ENCODE data around the gene OVOL2. TPM values are rescaled to one million over a fixed set of nuclear protein-coding genes. Genes with fewer than 3 reads are reported as not detected.

The OVOL2 gene
- polyA plus RNA-seq, 1 of the 3 experiments (the other 2 are of a cell fraction) = not detected

DNA sequence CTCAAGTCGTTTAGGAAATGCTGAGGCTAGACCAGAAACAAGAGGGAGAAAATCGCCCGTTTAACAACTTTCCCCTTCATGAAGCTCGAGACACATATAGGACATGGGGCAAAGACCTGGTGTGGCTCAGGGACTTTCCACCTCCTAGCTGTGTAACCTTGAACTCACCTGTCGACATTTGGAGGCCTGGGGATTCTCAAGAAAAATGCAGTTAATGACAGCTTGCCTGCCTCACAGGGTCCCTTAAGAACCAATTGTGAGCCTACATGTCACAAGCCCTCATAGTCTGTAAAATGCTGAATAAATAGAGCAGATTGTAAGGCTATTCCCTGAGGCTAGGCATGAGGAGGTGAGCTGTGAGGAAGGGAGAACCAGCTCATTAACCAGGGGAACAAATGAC, 53.8 kb downstream of the OVOL2 start:
- Histone ChIP-seq H4K20me1 (ENCODE audit: insufficient read depth) (no peaks in the 10 kb centered on the region), H3K27me3 (ENCODE audit: insufficient read depth) (no peaks in the 10 kb centered on the region), H3K4me3 (ENCODE audit: low read depth in 2 of 2, low read length in 1 of 2) (no peak overlapping the region), H3F3A (replicated peaks; ENCODE audit: insufficient read depth) (no peaks in the 10 kb centered on the region), H3K4me2 (no peak overlapping the region), H3K36me3 (replicated peaks in 1 of 2; ENCODE audit: control insufficient read depth in 1 of 2, insufficient read depth in 2 of 2, low read length in 1 of 2) (no peaks in the 10 kb centered on the region), H3K9me2 (no peaks in the 10 kb centered on the region), H3K79me2 (ENCODE audit: insufficient read depth) (no peaks in the 10 kb centered on the region), H3K27ac (ENCODE audit: low read depth in 2 of 2, low read length in 1 of 2) (no peak overlapping the region), H3K4me1 (ENCODE audit: control insufficient read depth in 1 of 2, insufficient read depth in 2 of 2, low read depth in 1 of 2, low read length in 1 of 2) (peaks cover 0 to 9% of the 10 kb centered on the region in 2 experiments; a peak in 1 of 4 replicates), H3K9ac (no peak overlapping the region), H3K9me3 (no peaks in the 10 kb centered on the region), H2AFZ (ENCODE audit: low read depth) (no peak overlapping the region)
- TF ChIP-seq, protein P1, sequence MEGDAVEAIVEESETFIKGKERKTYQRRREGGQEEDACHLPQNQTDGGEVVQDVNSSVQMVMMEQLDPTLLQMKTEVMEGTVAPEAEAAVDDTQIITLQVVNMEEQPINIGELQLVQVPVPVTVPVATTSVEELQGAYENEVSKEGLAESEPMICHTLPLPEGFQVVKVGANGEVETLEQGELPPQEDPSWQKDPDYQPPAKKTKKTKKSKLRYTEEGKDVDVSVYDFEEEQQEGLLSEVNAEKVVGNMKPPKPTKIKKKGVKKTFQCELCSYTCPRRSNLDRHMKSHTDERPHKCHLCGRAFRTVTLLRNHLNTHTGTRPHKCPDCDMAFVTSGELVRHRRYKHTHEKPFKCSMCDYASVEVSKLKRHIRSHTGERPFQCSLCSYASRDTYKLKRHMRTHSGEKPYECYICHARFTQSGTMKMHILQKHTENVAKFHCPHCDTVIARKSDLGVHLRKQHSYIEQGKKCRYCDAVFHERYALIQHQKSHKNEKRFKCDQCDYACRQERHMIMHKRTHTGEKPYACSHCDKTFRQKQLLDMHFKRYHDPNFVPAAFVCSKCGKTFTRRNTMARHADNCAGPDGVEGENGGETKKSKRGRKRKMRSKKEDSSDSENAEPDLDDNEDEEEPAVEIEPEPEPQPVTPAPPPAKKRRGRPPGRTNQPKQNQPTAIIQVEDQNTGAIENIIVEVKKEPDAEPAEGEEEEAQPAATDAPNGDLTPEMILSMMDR (IDR thresholded peaks at IDR 0.05) = no peak
- TF ChIP-seq SMC3 (IDR thresholded peaks at IDR 0.05; ENCODE audit: low read depth, low read length) (no peak), JUND (IDR thresholded peaks at IDR 0.05) (no peak), MXI1 (IDR thresholded peaks at IDR 0.05; ENCODE audit: low read depth, low read length) (no peak), NRF1 (IDR thresholded peaks at IDR 0.05; ENCODE audit: low read depth, low read length) (no peak), TCF12 (IDR thresholded peaks at IDR 0.05) (no peak)
- TF ChIP-seq, protein P2, sequence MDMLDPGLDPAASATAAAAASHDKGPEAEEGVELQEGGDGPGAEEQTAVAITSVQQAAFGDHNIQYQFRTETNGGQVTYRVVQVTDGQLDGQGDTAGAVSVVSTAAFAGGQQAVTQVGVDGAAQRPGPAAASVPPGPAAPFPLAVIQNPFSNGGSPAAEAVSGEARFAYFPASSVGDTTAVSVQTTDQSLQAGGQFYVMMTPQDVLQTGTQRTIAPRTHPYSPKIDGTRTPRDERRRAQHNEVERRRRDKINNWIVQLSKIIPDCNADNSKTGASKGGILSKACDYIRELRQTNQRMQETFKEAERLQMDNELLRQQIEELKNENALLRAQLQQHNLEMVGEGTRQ (IDR thresholded peaks at IDR 0.05; ENCODE audit: borderline replicate concordance, low read depth, low read length) = no peak
- TF ChIP-seq, protein P3, sequence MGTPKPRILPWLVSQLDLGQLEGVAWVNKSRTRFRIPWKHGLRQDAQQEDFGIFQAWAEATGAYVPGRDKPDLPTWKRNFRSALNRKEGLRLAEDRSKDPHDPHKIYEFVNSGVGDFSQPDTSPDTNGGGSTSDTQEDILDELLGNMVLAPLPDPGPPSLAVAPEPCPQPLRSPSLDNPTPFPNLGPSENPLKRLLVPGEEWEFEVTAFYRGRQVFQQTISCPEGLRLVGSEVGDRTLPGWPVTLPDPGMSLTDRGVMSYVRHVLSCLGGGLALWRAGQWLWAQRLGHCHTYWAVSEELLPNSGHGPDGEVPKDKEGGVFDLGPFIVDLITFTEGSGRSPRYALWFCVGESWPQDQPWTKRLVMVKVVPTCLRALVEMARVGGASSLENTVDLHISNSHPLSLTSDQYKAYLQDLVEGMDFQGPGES (IDR thresholded peaks at IDR 0.05; ENCODE audit: low read depth, low read length) = no peak
- TF ChIP-seq, protein P4, sequence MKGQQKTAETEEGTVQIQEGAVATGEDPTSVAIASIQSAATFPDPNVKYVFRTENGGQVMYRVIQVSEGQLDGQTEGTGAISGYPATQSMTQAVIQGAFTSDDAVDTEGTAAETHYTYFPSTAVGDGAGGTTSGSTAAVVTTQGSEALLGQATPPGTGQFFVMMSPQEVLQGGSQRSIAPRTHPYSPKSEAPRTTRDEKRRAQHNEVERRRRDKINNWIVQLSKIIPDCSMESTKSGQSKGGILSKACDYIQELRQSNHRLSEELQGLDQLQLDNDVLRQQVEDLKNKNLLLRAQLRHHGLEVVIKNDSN (IDR thresholded peaks at IDR 0.05; ENCODE audit: borderline replicate concordance, low read depth) = no peak
- 66% methylated on average over 5 of the region's 5 CpGs for WGBS (ENCODE audit: low lambda C conversion rate)
- no peak for DNase-seq
- ChIA-PET POLR2A (no interaction called here), CTCF (interaction anchor here (1.1 kb wide), 1 partner anchor 467 kb away, joined by 4 read pairs; no protein-coding TSS in a partner anchor)

DNA sequence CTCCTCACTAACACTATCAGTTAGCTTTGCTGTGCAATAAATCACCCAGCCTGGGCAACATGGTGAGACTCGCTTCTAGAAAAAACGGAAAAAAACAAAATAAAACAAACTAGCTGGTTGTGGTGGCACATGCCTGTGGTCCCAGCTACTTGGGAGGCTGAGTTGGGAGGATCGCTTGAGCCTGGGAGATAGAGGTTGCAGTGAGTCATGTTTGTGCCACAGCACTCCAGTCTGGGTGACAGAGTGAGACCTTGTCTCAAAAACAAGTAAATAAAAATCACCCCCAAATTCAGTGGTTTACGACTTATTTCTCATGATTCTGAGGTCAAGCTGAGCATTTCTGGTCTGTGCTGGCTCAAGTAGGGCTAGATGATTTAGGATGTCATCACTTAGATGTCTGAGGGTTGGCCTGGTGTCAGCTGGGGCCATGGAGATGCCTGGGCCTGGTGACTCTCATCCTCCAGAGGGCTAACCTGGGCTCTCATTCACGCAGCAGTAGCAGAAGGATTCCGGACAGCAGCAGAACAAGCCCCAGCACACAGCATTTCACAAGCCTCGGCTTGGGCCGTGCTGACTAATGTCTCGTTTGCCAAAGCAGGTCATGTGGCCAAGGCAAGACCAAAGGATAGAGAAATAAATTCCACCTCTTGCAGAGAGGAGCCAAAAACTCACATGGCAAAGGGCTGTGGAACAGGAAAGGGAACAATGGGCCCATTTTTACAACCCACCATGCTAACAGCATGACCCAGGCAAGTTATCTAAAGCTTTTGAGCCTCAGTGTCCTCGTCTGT, 56.4 kb downstream of the OVOL2 start:
- 64% methylated on average over 9 of the region's 10 CpGs for WGBS (ENCODE audit: low lambda C conversion rate)
- ChIA-PET POLR2A (no interaction called here), CTCF (interaction anchor here (0.8 to 0.9 kb wide), 2 partner anchors 18 to 62 kb away, joined by 3 read pairs; no protein-coding TSS in a partner anchor)
- Histone ChIP-seq H3K9me3 (no peaks in the 10 kb centered on the region), H3F3A (replicated peaks; ENCODE audit: insufficient read depth) (no peaks in the 10 kb centered on the region), H3K4me2 (no peak overlapping the region), H3K27me3 (ENCODE audit: insufficient read depth) (no peaks in the 10 kb centered on the region), H3K27ac (ENCODE audit: low read depth in 2 of 2, low read length in 1 of 2) (no peak overlapping the region), H3K9ac (no peak overlapping the region), H2AFZ (ENCODE audit: low read depth) (no peak overlapping the region), H3K9me2 (no peaks in the 10 kb centered on the region), H3K4me3 (ENCODE audit: low read depth in 2 of 2, low read length in 1 of 2) (no peak overlapping the region), H3K79me2 (ENCODE audit: insufficient read depth) (no peaks in the 10 kb centered on the region), H3K4me1 (ENCODE audit: control insufficient read depth in 1 of 2, insufficient read depth in 2 of 2, low read depth in 1 of 2, low read length in 1 of 2) (peaks cover 0 to 3% of the 10 kb centered on the region in 2 experiments; a peak in 1 of 4 replicates), H4K20me1 (ENCODE audit: insufficient read depth) (no peaks in the 10 kb centered on the region), H3K36me3 (replicated peaks in 1 of 2; ENCODE audit: control insufficient read depth in 1 of 2, insufficient read depth in 2 of 2, low read length in 1 of 2) (no peaks in the 10 kb centered on the region)
- no peak for DNase-seq
- no peak for TF ChIP-seq RCOR1 (IDR thresholded peaks at IDR 0.05; ENCODE audit: low read length)
- TF ChIP-seq RXRA (IDR thresholded peaks at IDR 0.05; ENCODE audit: borderline replicate concordance, low read depth) = no peak
- TF ChIP-seq EP300 (IDR thresholded peaks at IDR 0.05; ENCODE audit: borderline replicate concordance in 1 of 2, low read depth in 1 of 2, low read length in 1 of 2) = no peak
- TF ChIP-seq, protein P5, sequence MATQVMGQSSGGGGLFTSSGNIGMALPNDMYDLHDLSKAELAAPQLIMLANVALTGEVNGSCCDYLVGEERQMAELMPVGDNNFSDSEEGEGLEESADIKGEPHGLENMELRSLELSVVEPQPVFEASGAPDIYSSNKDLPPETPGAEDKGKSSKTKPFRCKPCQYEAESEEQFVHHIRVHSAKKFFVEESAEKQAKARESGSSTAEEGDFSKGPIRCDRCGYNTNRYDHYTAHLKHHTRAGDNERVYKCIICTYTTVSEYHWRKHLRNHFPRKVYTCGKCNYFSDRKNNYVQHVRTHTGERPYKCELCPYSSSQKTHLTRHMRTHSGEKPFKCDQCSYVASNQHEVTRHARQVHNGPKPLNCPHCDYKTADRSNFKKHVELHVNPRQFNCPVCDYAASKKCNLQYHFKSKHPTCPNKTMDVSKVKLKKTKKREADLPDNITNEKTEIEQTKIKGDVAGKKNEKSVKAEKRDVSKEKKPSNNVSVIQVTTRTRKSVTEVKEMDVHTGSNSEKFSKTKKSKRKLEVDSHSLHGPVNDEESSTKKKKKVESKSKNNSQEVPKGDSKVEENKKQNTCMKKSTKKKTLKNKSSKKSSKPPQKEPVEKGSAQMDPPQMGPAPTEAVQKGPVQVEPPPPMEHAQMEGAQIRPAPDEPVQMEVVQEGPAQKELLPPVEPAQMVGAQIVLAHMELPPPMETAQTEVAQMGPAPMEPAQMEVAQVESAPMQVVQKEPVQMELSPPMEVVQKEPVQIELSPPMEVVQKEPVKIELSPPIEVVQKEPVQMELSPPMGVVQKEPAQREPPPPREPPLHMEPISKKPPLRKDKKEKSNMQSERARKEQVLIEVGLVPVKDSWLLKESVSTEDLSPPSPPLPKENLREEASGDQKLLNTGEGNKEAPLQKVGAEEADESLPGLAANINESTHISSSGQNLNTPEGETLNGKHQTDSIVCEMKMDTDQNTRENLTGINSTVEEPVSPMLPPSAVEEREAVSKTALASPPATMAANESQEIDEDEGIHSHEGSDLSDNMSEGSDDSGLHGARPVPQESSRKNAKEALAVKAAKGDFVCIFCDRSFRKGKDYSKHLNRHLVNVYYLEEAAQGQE (IDR thresholded peaks at IDR 0.05; ENCODE audit: low read depth, low read length) = no peak
